Lower lobe of right lung (tissue), 2 donors: ENCODE results near the gene DLK1. TPM values are rescaled to one million over a fixed set of nuclear protein-coding genes. Genes with fewer than 3 reads are reported as not detected.

ENCODE experiments used
- ATAC-seq, 2 donors: fragments of 200-7000 bp; cut with Tn5 transposase; one replicate each; pipeline ENCODE4 v1.9.1; 2020 to 2022; ENCODE audit warnings: mild to moderate bottlenecking in 2 of 2, moderate library complexity in 2 of 2
- DNase-seq: peaks from one replicate; pipeline ENCODE4 v3.0.0-alpha.2; 2020
- H3K27ac ChIP-seq: fragments of 200-600 bp; one replicate; pipeline ENCODE4 v1.8.0; 2022
- H3K27me3 ChIP-seq: fragments of 200-600 bp; one replicate; pipeline ENCODE4 v1.8.0; 2022; ENCODE audit warnings: low read depth
- H3K36me3 ChIP-seq: fragments of 200-600 bp; one replicate; pipeline ENCODE4 v1.8.0; 2022; ENCODE audit warnings: mild to moderate bottlenecking
- H3K4me1 ChIP-seq: fragments of 200-600 bp; one replicate; pipeline ENCODE4 v1.8.0; 2022
- H3K4me3 ChIP-seq: fragments of 200-600 bp; one replicate; pipeline ENCODE4 v1.8.0; 2022; ENCODE audit warnings: mild to moderate bottlenecking
- H3K9me3 ChIP-seq: fragments of 200-600 bp; one replicate; pipeline ENCODE4 v1.8.0; 2022
- CTCF ChIP-seq: fragments of 200-600 bp; IDR thresholded peaks from one replicate; pipeline ENCODE4 v1.8.0; 2022; ENCODE audit warnings: antibody characterized with exemption, mild to moderate bottlenecking
- intact Hi-C: fragments of 100-400 bp; cut with DNase I; formaldehyde crosslinking; loops from one replicate; pipeline ENCODE4 v1.11.0; 2022
- total RNA-seq: library from RNA; stranded (reverse); fragmentation: NEBNext Ultra II Directional; extraction: Animal tissue kit (Norgen Biotek cat#: 25700); gene quantifications from one replicate; pipeline ENCODE4 v1.2.1, GENCODE V29; 2021
- donor health status: DM: no; HTN: yes; CAD: no; lungs with severe emphysema.

The DLK1 gene
- total RNA-seq, 1 donor from 2014 or later: not detected

GRCh38 chr14:100710826-100711462 lies 15.7 kb upstream of the DLK1 start:
- ATAC-seq (no peak), DNase-seq (no peak)
- no peak for TF ChIP-seq CTCF
- Histone ChIP-seq H3K4me1 (no peaks in the 10 kb centered on the region), H3K27me3 (peaks cover 21% of the 10 kb centered on the region), H3K4me3 (no peak overlapping the region), H3K36me3 (no peaks in the 10 kb centered on the region), H3K9me3 (no peaks in the 10 kb centered on the region), H3K27ac (peak overlapping the region; percentile 18)
- intact Hi-C loops: no loop called here

GRCh38 chr14:100711493-100711892 lies 15.2 kb upstream of the DLK1 start:
- Histone ChIP-seq H3K36me3 (no peaks in the 10 kb centered on the region), H3K4me3 (no peak overlapping the region), H3K4me1 (no peaks in the 10 kb centered on the region), H3K9me3 (no peaks in the 10 kb centered on the region), H3K27ac (peak overlapping the region; percentile 18), H3K27me3 (peaks cover 21% of the 10 kb centered on the region)
- intact Hi-C loops: no loop called here
- no peak for DNase-seq
- ATAC-seq: no peak
- no peak for TF ChIP-seq CTCF

- no peak for DNase-seq
- no peak overlapping the region for H3K27ac ChIP-seq
- no peak for ATAC-seq
- no peaks in the 10 kb centered on the region for H3K4me1 ChIP-seq
- H3K36me3 ChIP-seq: no peaks in the 10 kb centered on the region
- no peak overlapping the region for H3K4me3 ChIP-seq
- intact Hi-C loops: no loop called here
- peaks cover 21% of the 10 kb centered on the region for H3K27me3 ChIP-seq
- no peak for TF ChIP-seq CTCF
- H3K9me3 ChIP-seq: no peaks in the 10 kb centered on the region
Observed at GRCh38 chr14:100712490-100712889, 14.2 kb upstream of the DLK1 start.

GRCh38 chr14:100713705-100714104 lies 13.0 kb upstream of the DLK1 start:
- intact Hi-C loops: no loop called here
- no peaks in the 10 kb centered on the region for H3K4me1 ChIP-seq
- no peaks in the 10 kb centered on the region for H3K36me3 ChIP-seq
- ATAC-seq (no peak), DNase-seq (no peak)
- no peak for TF ChIP-seq CTCF
- H3K27ac ChIP-seq: no peak overlapping the region
- H3K27me3 ChIP-seq: peaks cover 20% of the 10 kb centered on the region
- no peaks in the 10 kb centered on the region for H3K9me3 ChIP-seq
- H3K4me3 ChIP-seq: no peak overlapping the region

GRCh38 chr14:100714258-100714892 lies 12.3 kb upstream of the DLK1 start:
- Histone ChIP-seq H3K27ac (no peak overlapping the region), H3K27me3 (peaks cover 16% of the 10 kb centered on the region), H3K4me1 (no peaks in the 10 kb centered on the region), H3K36me3 (no peaks in the 10 kb centered on the region), H3K9me3 (no peaks in the 10 kb centered on the region), H3K4me3 (no peak overlapping the region)
- DNase-seq (no peak), ATAC-seq (no peak)
- intact Hi-C loops: no loop called here
- no peak for TF ChIP-seq CTCF
